GM23338 (cell line): ENCODE results near the gene PEBP1. TPM values are rescaled to one million over a fixed set of nuclear protein-coding genes. Genes with fewer than 3 reads are reported as not detected.

Source experiments
- ATAC-seq: fragments of 200-7000 bp; cut with Tn5 transposase; 3 replicates; pipeline ENCODE4 v1.9.1; 2020
- DNase-seq: peaks from one replicate; pipeline ENCODE4 v3.0.0-alpha.2; 2015; ENCODE audit warnings: low spot score
- H2AFZ ChIP-seq: fragments of 200-600 bp; sonication (generic); 2 replicates; pipeline ENCODE4 v1.8.0; 2016; ENCODE audit warnings: antibody characterized with exemption, mild to moderate bottlenecking, moderate library complexity
- H3F3A ChIP-seq: fragments of 200-600 bp; sonication (generic); replicated peaks from 2 replicates; pipeline ENCODE4 v1.8.0; 2017; ENCODE audit warnings: antibody characterized with exemption, mixed run types, low read depth
- H3K27ac ChIP-seq: fragments of 200-600 bp; sonication (generic); 2 replicates; pipeline ENCODE4 v1.6.1; 2016; ENCODE audit warnings: low read depth
- H3K27me3 ChIP-seq: fragments of 200-600 bp; sonication (generic); 2 replicates; pipeline ENCODE4 v1.8.0; 2016; ENCODE audit warnings: mild to moderate bottlenecking, mixed run types, moderate library complexity; ENCODE audit not compliant: insufficient read depth
- H3K36me3 ChIP-seq: fragments of 200-600 bp; sonication (generic); 2 replicates; pipeline ENCODE4 v1.8.0; 2016; ENCODE audit warnings: mild to moderate bottlenecking; ENCODE audit not compliant: insufficient read depth
- H3K4me1 ChIP-seq: fragments of 200-600 bp; sonication (generic); 2 replicates; pipeline ENCODE4 v1.8.0; 2016; ENCODE audit warnings: mild to moderate bottlenecking, moderate library complexity; ENCODE audit not compliant: insufficient read depth
- H3K4me2 ChIP-seq: fragments of 200-600 bp; sonication (generic); 2 replicates; pipeline ENCODE4 v1.7.1; 2017; ENCODE audit warnings: mixed run types
- H3K4me3 ChIP-seq: fragments of 200-600 bp; sonication (generic); 2 replicates; pipeline ENCODE4 v1.6.1; 2016; ENCODE audit warnings: mixed run types
- H3K79me2 ChIP-seq: fragments of 200-600 bp; sonication (generic); replicated peaks from 2 replicates; pipeline ENCODE4 v1.8.0; 2017; ENCODE audit warnings: mild to moderate bottlenecking; ENCODE audit not compliant: insufficient read depth
- H3K9me2 ChIP-seq: fragments of 200-600 bp; sonication (generic); 2 replicates; pipeline ENCODE4 v1.8.0; 2017; ENCODE audit not compliant: insufficient read depth
- H4K20me1 ChIP-seq: fragments of 200-600 bp; sonication (generic); replicated peaks from 2 replicates; pipeline ENCODE4 v1.8.0; 2017; ENCODE audit warnings: mild to moderate bottlenecking; ENCODE audit not compliant: insufficient read depth
- H3K27ac Mint-ChIP-seq: 2 replicates; pipeline ENCODE4 v1.8.0; 2020; ENCODE audit warnings: inconsistent platforms, mild to moderate bottlenecking, moderate library complexity, mixed read lengths
- H3K27me3 Mint-ChIP-seq: 3 replicates; pipeline ENCODE4 v1.8.0; 2022; ENCODE audit warnings: low read depth, mild to moderate bottlenecking, moderate library complexity, mixed read lengths, inconsistent platforms; ENCODE audit not compliant: insufficient read depth, poor library complexity
- H3K36me3 Mint-ChIP-seq: 3 replicates; pipeline ENCODE4 v1.8.0; 2021; ENCODE audit warnings: low read depth, mild to moderate bottlenecking, inconsistent platforms, moderate library complexity, mixed read lengths
- H3K4me1 Mint-ChIP-seq: 3 replicates; pipeline ENCODE4 v1.8.0; 2020; ENCODE audit warnings: mild to moderate bottlenecking, inconsistent platforms, mixed read lengths
- H3K4me3 Mint-ChIP-seq: 3 replicates; pipeline ENCODE4 v1.8.0; 2021; ENCODE audit warnings: moderate library complexity, mild to moderate bottlenecking, inconsistent platforms, mixed read lengths
- H3K9me3 Mint-ChIP-seq: 3 replicates; pipeline ENCODE4 v1.8.0; 2020; ENCODE audit warnings: moderate library complexity, mild to moderate bottlenecking, inconsistent platforms, mixed read lengths
- CREB1 ChIP-seq: fragments of 250-450 bp; sonication (Bioruptor Pico); IDR thresholded peaks from 2 replicates; pipeline ENCODE4 v1.5.0; 2020; ENCODE audit warnings: low read depth, mild to moderate bottlenecking, moderate library complexity
- ETS1 ChIP-seq: IDR thresholded peaks from 2 replicates; pipeline ENCODE4 v1.6.1; 2016; ENCODE audit warnings: antibody characterized with exemption
- EZH2 ChIP-seq: fragments of 200-600 bp; sonication (generic); IDR thresholded peaks from one replicate; pipeline ENCODE4 v1.8.0; 2017; ENCODE audit warnings: antibody characterized with exemption, mild to moderate bottlenecking, low read depth; ENCODE audit not compliant: unreplicated experiment
- EZH2phosphoT487 ChIP-seq: fragments of 200-600 bp; sonication (generic); IDR thresholded peaks from one replicate; pipeline ENCODE4 v1.8.1; 2018; ENCODE audit warnings: antibody characterized with exemption; ENCODE audit not compliant: unreplicated experiment
- JUNB ChIP-seq: IDR thresholded peaks from one replicate; pipeline ENCODE4 v1.6.1; 2016; ENCODE audit warnings: antibody characterized with exemption; ENCODE audit not compliant: unreplicated experiment
- NANOG ChIP-seq: IDR thresholded peaks from 2 replicates; pipeline ENCODE4 v1.6.1; 2016; ENCODE audit warnings: antibody characterized with exemption, borderline replicate concordance
- POLR2AphosphoS5 ChIP-seq: IDR thresholded peaks from 2 replicates; pipeline ENCODE4 v1.6.1; 2016; ENCODE audit warnings: antibody characterized with exemption, low read depth
- REST ChIP-seq: IDR thresholded peaks from one replicate; pipeline ENCODE4 v1.6.1; 2018; ENCODE audit warnings: antibody characterized with exemption; ENCODE audit not compliant: unreplicated experiment
- STAT1 ChIP-seq: IDR thresholded peaks from one replicate; pipeline ENCODE4 v1.6.1; 2016; ENCODE audit warnings: antibody characterized with exemption; ENCODE audit not compliant: unreplicated experiment
- ZNF114 ChIP-seq: fragments of 250-450 bp; sonication (Bioruptor Pico); IDR thresholded peaks from 2 replicates; pipeline ENCODE4 v1.5.0; 2020; ENCODE audit warnings: mild to moderate bottlenecking, moderate library complexity
- ZNF331 ChIP-seq: fragments of 250-450 bp; sonication (Bioruptor Pico); IDR thresholded peaks from 2 replicates; pipeline ENCODE4 v1.5.0; 2020; ENCODE audit warnings: low read depth, mild to moderate bottlenecking, moderate library complexity
- ZNF462 ChIP-seq: fragments of 250-450 bp; sonication (Bioruptor Pico); IDR thresholded peaks from 2 replicates; pipeline ENCODE4 v1.5.0; 2020; ENCODE audit warnings: mild to moderate bottlenecking, moderate library complexity
- polyA plus RNA-seq: library from polyadenylated mRNA; unstranded; fragments of >200 nt; fragmentation: Nextera tagmentation; extraction: Ambion mirVana; gene quantifications from 2 replicates; pipeline ENCODE4 v1.2.1, GENCODE V29; 2016
- total RNA-seq: library from RNA; depleted of rRNA; stranded (reverse); fragments of >200 nt; shearing (Covaris generic); gene quantifications from 2 replicates; pipeline ENCODE4 v1.2.3, GENCODE V29; 2014

Gene PEBP1
- total and polyA plus RNA-seq, 2 experiments from 2014 or later = 442 to 844 TPM

- TF ChIP-seq ETS1 (no peak), STAT1 (no peak)
Measured at GRCh38 chr12:118124333-118124874, 11.5 kb upstream of the PEBP1 start (continued).

- ATAC-seq (no peak), DNase-seq (no peak)
- Mint-ChIP-seq H3K9me3 (peaks cover 12% of the 10 kb centered on the region; the same call in 2 of the 3 replicates), H3K27ac (no peak overlapping the region), H3K4me1 (peaks cover 10% of the 10 kb centered on the region), H3K36me3 (peaks cover 32% of the 10 kb centered on the region), H3K27me3 (peaks cover 7% of the 10 kb centered on the region), H3K4me3 (no peak overlapping the region)
- H3K36me3 ChIP-seq = no peaks in the 10 kb centered on the region
- H3K4me1 ChIP-seq = peaks cover 12% of the 10 kb centered on the region
- no peak overlapping the region for H3K4me2 ChIP-seq
- no peaks in the 10 kb centered on the region; the same call in 1 of the 2 replicates for H3K9me2 ChIP-seq
- H3K79me2 ChIP-seq = no peaks in the 10 kb centered on the region
- H3K4me3 ChIP-seq = no peak overlapping the region
- no peaks in the 10 kb centered on the region for H3K27me3 ChIP-seq
- no peak for TF ChIP-seq NANOG
- TF ChIP-seq ZNF114 (CRISPR knock-in tag) = no peak
- TF ChIP-seq EZH2phosphoT487 = no peak
- TF ChIP-seq CREB1 (CRISPR knock-in tag) = no peak
- no peak for TF ChIP-seq JUNB
- no peak for TF ChIP-seq ZNF462 (CRISPR knock-in tag)
- no peak for TF ChIP-seq REST
- TF ChIP-seq POLR2AphosphoS5 = no peak
- TF ChIP-seq STAT1 = no peak
- no peak for TF ChIP-seq EZH2
- TF ChIP-seq ZNF331 (CRISPR knock-in tag) = no peak
- TF ChIP-seq ETS1 = no peak
- H3K27ac ChIP-seq = no peak overlapping the region
- no peaks in the 10 kb centered on the region for H4K20me1 ChIP-seq
- H2AFZ ChIP-seq = no peak overlapping the region
- peaks cover 13% of the 10 kb centered on the region for H3F3A ChIP-seq
Measured at GRCh38 chr12:118125743-118126118, 10.2 kb upstream of the PEBP1 start.
